GM12872 (cell line): ENCODE measurements around the gene ZHX3.
A peak's percentile ranks its signal among the peaks of the same experiment; 100 is the strongest.

Experiments
- CTCF ChIP-seq: IDR thresholded peaks from 3 replicates; pipeline ENCODE4 v1.5.1; 2011; ENCODE audit warnings: low read depth, mild to moderate bottlenecking, low read length, moderate library complexity; ENCODE audit not compliant: insufficient read depth

ZHX3 gene

GRCh38 chr20:41357424-41358163, 40.1 kb upstream of the ZHX3 start:
- TF ChIP-seq CTCF: peak; percentile 30; the same call in 2 of the 3 replicates

GRCh38 chr20:41356951-41357350, 39.4 kb upstream of the ZHX3 start:
- no peak for TF ChIP-seq CTCF

GRCh38 chr20:41355598-41356203, 38.2 kb upstream of the ZHX3 start:
- TF ChIP-seq CTCF: no peak

- no peak for TF ChIP-seq CTCF
Observed at GRCh38 chr20:41355192-41355591, 37.7 kb upstream of the ZHX3 start.

- TF ChIP-seq CTCF: no peak
Observed at GRCh38 chr20:41353530-41353929, 36.0 kb upstream of the ZHX3 start.

- 0 out of 3 replicates have a peak, but pooled peaks have one; percentile 10 for TF ChIP-seq CTCF
Observed at GRCh38 chr20:41352666-41353065, 35.1 kb upstream of the ZHX3 start.

- 0 out of 3 replicates have a peak, but pooled peaks have one; percentile 21 for TF ChIP-seq CTCF
Observed at GRCh38 chr20:41352106-41352505, 34.6 kb upstream of the ZHX3 start.
